Measurements from ENCODE around the gene DDTL.
A peak's percentile ranks its signal among the peaks of the same experiment; 100 is the strongest.
"Not testable (repeated sequence)": the region's sequence is repeated elsewhere in the genome, so short reads cannot be mapped to it uniquely, and the experiment has no call there.

Gene DDTL

DNA sequence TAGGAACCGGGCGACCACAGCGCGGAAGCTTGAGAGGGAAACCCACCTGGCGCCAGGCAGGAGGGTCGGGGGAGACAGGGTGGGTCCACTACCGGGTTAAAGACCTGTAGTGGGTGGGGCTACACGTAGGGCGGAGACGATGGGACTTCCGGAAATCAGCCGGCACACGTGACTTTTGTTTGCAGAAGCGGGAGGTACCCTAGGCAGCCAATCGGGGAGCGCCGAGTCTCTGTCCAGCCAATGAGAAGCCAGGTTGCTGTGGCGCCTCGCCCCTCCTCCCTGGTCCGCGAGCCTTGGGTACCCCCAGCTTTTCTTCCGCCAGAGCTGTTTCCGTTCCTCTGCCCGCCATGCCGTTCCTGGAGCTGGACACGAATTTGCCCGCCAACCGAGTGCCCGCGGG, at the start of gene DDTL:
Gene DDTL, plus strand, starts transcription at position 321 of the 400 bp plus-strand sequence. Its CDS starts 27 bp downstream, at position 348.
- not testable (repeated sequence) for DNase-seq (ENCODE audit: low read depth); H3K4me3 ChIP-seq (ENCODE audit: low read depth, low read length)

DNA sequence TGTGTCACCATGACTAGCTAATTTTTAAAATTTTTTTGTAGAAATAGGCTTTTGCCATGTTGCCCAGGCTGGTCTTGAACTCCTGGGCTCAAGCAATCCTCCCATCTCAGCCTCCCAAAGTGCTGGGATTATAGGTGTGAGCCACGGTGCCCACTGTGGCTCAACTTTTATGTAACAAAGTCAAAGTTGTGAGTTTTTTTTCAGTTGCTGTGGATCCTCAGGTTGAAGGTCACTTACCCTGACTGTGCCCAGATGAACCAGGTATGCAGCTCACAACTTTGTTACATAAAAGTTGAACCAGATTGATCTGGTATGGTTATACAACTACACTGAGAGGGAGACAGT, 46.4 kb upstream of the DDTL start:
- not testable (repeated sequence) for H3K4me3 ChIP-seq (ENCODE audit: low read depth, low read length); DNase-seq (ENCODE audit: low read depth)

- not testable (repeated sequence) for H3K4me3 ChIP-seq (ENCODE audit: low read depth, low read length); DNase-seq (ENCODE audit: low read depth)
These were observed 45.0 kb upstream of the DDTL start for GRCh38 chr22:23921586-23922201.

DNA sequence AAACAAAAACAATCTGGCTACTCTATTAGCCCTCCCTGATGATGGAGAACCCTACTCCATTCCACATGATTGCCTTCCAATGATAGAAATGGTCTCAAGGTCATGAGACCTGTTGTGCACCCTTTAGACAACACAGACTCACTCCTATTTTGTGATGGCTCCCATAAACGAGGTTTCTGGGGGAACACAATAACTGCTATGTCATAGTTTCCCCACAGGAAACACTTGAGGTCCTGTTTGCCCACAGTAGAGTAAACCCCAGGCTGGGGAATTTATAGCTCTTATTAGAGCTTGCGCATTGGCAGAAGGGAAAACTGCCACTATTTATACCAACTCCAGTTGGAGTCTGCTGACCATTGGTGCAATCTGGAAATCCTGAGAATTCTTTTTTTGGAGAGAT, 43.8 kb upstream of the DDTL start:
- no peak for TF ChIP-seq POLR2A (IDR thresholded peaks at IDR 0.05; ENCODE audit: extremely low read depth, insufficient read length)
- TF ChIP-seq MYC (IDR thresholded peaks at IDR 0.05; ENCODE audit: low read depth, low read length): no peak
- TF ChIP-seq, protein P1, sequence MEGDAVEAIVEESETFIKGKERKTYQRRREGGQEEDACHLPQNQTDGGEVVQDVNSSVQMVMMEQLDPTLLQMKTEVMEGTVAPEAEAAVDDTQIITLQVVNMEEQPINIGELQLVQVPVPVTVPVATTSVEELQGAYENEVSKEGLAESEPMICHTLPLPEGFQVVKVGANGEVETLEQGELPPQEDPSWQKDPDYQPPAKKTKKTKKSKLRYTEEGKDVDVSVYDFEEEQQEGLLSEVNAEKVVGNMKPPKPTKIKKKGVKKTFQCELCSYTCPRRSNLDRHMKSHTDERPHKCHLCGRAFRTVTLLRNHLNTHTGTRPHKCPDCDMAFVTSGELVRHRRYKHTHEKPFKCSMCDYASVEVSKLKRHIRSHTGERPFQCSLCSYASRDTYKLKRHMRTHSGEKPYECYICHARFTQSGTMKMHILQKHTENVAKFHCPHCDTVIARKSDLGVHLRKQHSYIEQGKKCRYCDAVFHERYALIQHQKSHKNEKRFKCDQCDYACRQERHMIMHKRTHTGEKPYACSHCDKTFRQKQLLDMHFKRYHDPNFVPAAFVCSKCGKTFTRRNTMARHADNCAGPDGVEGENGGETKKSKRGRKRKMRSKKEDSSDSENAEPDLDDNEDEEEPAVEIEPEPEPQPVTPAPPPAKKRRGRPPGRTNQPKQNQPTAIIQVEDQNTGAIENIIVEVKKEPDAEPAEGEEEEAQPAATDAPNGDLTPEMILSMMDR (IDR thresholded peaks at IDR 0.05; ENCODE audit: low read depth, low read length): no peak
- no peak overlapping the region for H3K4me3 ChIP-seq (ENCODE audit: low read depth, low read length)
- DNase-seq (ENCODE audit: low read depth): peak; percentile 24

DNA sequence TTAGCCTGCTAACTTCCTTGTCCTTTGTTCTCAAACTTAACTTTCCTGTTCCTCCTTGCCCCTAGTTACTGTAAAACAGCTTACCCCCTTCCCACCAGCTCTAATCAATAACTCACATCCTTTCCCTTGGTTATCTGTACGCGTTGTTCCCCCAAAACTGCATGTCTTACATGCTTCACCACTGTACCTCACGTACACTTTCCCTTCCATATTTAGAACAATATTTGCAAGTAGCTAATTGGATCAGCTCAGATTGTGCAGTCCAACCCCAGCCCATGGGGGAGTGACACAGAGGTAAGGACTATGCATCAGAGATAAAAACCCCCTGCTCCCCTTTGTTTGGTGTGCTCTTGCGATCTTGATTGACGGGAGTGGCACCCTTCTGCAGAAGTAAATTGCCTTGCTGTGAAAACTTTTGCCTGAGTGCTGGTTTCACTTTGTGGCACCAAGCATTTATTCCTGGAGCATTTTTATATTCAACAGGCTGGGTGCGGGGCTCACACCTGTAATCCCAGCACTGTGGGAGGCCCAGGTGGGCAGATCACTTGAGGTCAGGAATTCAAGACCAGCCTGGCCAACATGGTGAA, 41.6 kb upstream of the DDTL start:
- no peak for DNase-seq (ENCODE audit: low read depth)

DNA sequence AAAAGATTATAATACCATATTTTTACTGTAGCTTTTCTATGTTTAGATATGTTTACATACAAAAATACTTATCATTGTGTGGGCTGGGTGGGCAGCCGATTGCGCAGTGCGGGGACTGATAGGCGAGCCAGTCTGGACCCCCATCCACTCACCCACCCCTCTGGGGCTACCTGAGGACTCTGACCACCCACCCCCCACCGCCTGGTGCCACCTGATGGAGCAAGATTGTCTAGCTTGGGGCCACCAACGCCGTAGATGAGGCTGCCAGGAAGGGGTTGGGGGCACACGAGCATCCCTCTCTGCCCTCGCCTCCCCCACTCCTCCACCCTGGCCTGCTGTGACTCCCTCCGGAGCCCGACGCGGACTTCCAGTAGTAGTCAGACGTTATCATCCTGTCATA, 40.1 kb upstream of the DDTL start:
- DNase-seq (ENCODE audit: low read depth): no peak
- TF ChIP-seq MYC (IDR thresholded peaks at IDR 0.05; ENCODE audit: low read depth, low read length): no peak
- TF ChIP-seq, protein P1 (IDR thresholded peaks at IDR 0.05; ENCODE audit: low read depth, low read length): no peak
- TF ChIP-seq, protein P2, sequence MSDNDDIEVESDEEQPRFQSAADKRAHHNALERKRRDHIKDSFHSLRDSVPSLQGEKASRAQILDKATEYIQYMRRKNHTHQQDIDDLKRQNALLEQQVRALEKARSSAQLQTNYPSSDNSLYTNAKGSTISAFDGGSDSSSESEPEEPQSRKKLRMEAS (IDR thresholded peaks at IDR 0.05; ENCODE audit: low read depth, low read length): no peak
- no peak for TF ChIP-seq POLR2A (IDR thresholded peaks at IDR 0.05; ENCODE audit: extremely low read depth, insufficient read length)
- no peak overlapping the region for H3K4me3 ChIP-seq (ENCODE audit: low read depth, low read length)

More for the DNA sequence above, 41.6 kb upstream of the DDTL start:
- TF ChIP-seq POLR2A (IDR thresholded peaks at IDR 0.05; ENCODE audit: extremely low read depth, insufficient read length) (no peak), MYC (IDR thresholded peaks at IDR 0.05; ENCODE audit: low read depth, low read length) (no peak)
- TF ChIP-seq, protein P1 (IDR thresholded peaks at IDR 0.05; ENCODE audit: low read depth, low read length): no peak
- TF ChIP-seq, protein P2 (IDR thresholded peaks at IDR 0.05; ENCODE audit: low read depth, low read length): no peak
- H3K4me3 ChIP-seq (ENCODE audit: low read depth, low read length): no peak overlapping the region

- TF ChIP-seq, protein P1 (IDR thresholded peaks at IDR 0.05; ENCODE audit: low read depth, low read length): no peak
- no peak overlapping the region for H3K4me3 ChIP-seq (ENCODE audit: low read depth, low read length)
- DNase-seq (ENCODE audit: low read depth): no peak
These were observed 28.2 kb upstream of the DDTL start for GRCh38 chr22:23938328-23939016.

DNA sequence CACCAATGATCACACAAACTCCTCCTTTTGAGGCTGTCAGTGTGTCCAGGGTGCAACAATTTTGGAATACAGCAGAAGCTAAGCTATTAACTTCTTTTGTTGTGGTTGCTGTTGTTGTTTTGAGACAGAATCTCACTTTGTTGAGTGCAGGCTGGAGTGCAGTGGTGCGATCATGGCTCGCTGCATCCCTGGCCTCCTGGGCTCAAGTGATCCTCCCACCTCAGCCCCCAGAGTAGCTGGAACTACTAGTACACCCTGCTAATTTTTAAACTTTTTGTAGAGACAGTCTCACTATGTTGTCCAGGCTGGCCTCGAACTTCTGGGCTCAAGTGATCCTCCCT, 27.7 kb upstream of the DDTL start:
- no peak overlapping the region for H3K4me3 ChIP-seq (ENCODE audit: low read depth, low read length)
- TF ChIP-seq MYC (IDR thresholded peaks at IDR 0.05; ENCODE audit: low read depth, low read length) (no peak), POLR2A (IDR thresholded peaks at IDR 0.05; ENCODE audit: extremely low read depth, insufficient read length) (no peak)
- TF ChIP-seq, protein P1 (IDR thresholded peaks at IDR 0.05; ENCODE audit: low read depth, low read length): no peak
- TF ChIP-seq, protein P2 (IDR thresholded peaks at IDR 0.05; ENCODE audit: low read depth, low read length): no peak
- DNase-seq (ENCODE audit: low read depth): no peak

DNA sequence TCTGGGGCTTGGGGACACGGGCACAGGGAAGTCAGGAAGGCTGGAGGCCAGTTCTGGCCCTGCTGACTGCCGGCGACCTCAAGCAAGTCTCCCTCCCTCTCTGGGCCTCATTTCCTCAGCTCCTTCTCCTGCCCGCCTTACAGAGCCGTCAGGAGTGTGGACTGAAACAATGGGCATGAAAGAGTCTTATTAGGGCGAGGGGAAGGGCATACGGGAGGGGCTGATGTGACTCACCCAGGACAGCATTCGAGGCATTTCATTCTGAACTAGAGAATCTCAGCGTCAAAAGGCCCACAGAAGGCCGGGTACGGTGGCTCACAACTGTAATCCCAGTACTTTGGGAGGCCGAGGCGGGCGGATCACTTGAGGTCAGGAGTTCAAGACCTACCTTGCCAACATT, 26.5 kb upstream of the DDTL start:
- H3K4me3 ChIP-seq (ENCODE audit: low read depth, low read length): not testable (repeated sequence)

GRCh38 chr22:23947391-23947790, 19.3 kb upstream of the DDTL start:
- DNase-seq (ENCODE audit: low read depth); H3K4me3 ChIP-seq (ENCODE audit: low read depth, low read length): not testable (repeated sequence)

More for the DNA sequence above, 26.5 kb upstream of the DDTL start:
- not testable (repeated sequence) for DNase-seq (ENCODE audit: low read depth)

Measured in NB4 (cell line).